Endothelial cell of umbilical vein (primary cell): ENCODE data around the gene MUC4.

Experiments used
- EZH2 ChIP-seq: IDR thresholded peaks from 2 replicates; pipeline ENCODE4 v1.6.1; 2012; ENCODE audit warnings: borderline replicate concordance, low read depth, mild to moderate bottlenecking, moderate library complexity, low read length, inconsistent platforms; ENCODE audit not compliant: severe bottlenecking
- FOS ChIP-seq: IDR thresholded peaks from 2 replicates; pipeline ENCODE4 v1.6.1; 2011; ENCODE audit warnings: mild to moderate bottlenecking, low read length, moderate library complexity, borderline replicate concordance; ENCODE audit not compliant: insufficient read depth
- JUN ChIP-seq: IDR thresholded peaks from 2 replicates; pipeline ENCODE4 v1.6.1; 2011; ENCODE audit warnings: borderline replicate concordance, low read depth; ENCODE audit not compliant: insufficient read length, insufficient read depth
- MYC ChIP-seq: IDR thresholded peaks from one replicate; pipeline ENCODE4 v1.6.1; 2011; ENCODE audit warnings: mild to moderate bottlenecking, low read depth, low read length
- POLR2A ChIP-seq: IDR thresholded peaks from 2 replicates; pipeline ENCODE4 v1.6.1; 2012; ENCODE audit warnings: low read depth, mild to moderate bottlenecking, control low read depth, low read length
- POLR2AphosphoS5 ChIP-seq: IDR thresholded peaks from 2 replicates; pipeline ENCODE4 v1.6.1; 2012; ENCODE audit warnings: low read depth, mild to moderate bottlenecking, control low read depth, low read length, moderate library complexity; ENCODE audit not compliant: insufficient read depth
- TF ChIP-seq, protein P1 (sequence below), 2 donors: IDR thresholded peaks; 1 replicate in 1 of 2; 2 replicates in 1 of 2; pipeline ENCODE4 v1.5.1; 2011; ENCODE audit warnings: low read length in 2 of 2, mild to moderate bottlenecking in 2 of 2, moderate library complexity in 2 of 2, control low read depth in 1 of 2, inconsistent platforms in 1 of 2, low read depth in 1 of 2; ENCODE audit not compliant: insufficient read depth in 1 of 2; ENCODE audit errors: extremely low read depth in 1 of 2
- TF ChIP-seq, protein P2 (sequence below): IDR thresholded peaks from 2 replicates; pipeline ENCODE4 v1.6.1; 2011; ENCODE audit not compliant: insufficient read depth, insufficient read length

DNA sequence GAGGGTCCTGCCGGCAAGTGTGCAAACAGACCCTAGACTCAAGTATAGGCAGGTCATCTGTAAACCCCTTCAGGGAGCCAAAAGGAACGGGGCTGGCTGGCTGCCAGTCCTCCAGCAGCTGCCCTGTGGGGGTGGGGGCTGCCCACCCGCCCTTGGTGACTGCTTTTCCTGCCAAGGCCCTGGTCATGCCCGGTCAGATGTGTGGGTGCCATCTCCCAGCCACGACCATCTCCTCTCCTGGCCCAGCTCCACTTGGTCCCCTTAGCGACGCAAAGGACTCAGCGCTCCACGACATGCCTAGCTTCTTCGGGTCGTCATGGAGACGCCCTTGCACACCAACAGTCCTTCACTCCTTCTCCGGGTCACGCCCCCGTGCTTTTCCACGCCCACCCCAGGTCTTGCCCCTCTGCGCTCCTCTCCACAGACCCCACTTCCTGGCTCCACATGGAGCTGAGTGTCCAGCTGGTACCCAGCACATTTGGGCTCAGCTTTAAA, 2.4 kb downstream of the MUC4 start:
- TF ChIP-seq, protein P1, sequence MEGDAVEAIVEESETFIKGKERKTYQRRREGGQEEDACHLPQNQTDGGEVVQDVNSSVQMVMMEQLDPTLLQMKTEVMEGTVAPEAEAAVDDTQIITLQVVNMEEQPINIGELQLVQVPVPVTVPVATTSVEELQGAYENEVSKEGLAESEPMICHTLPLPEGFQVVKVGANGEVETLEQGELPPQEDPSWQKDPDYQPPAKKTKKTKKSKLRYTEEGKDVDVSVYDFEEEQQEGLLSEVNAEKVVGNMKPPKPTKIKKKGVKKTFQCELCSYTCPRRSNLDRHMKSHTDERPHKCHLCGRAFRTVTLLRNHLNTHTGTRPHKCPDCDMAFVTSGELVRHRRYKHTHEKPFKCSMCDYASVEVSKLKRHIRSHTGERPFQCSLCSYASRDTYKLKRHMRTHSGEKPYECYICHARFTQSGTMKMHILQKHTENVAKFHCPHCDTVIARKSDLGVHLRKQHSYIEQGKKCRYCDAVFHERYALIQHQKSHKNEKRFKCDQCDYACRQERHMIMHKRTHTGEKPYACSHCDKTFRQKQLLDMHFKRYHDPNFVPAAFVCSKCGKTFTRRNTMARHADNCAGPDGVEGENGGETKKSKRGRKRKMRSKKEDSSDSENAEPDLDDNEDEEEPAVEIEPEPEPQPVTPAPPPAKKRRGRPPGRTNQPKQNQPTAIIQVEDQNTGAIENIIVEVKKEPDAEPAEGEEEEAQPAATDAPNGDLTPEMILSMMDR (IDR thresholded peaks at IDR 0.05; ENCODE audit: extremely low read depth in 1 of 2, insufficient read depth in 1 of 2, low read depth in 1 of 2, low read length in 2 of 2), result no peak
- TF ChIP-seq, protein P2, sequence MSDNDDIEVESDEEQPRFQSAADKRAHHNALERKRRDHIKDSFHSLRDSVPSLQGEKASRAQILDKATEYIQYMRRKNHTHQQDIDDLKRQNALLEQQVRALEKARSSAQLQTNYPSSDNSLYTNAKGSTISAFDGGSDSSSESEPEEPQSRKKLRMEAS, result no peak
- no peak for TF ChIP-seq POLR2A
- no peak for TF ChIP-seq EZH2
- no peak for TF ChIP-seq POLR2AphosphoS5
- TF ChIP-seq MYC, result no peak
- no peak for TF ChIP-seq JUN
- no peak for TF ChIP-seq FOS
